Esophagus muscularis mucosa (tissue), 3 donors: ENCODE results near the gene ANXA6.

Experiments
- CTCF ChIP-seq, 3 experiments: fragments of 200-600 bp in 2 of 3; fragments of 450-650 bp in 1 of 3; sonication (generic) in 2 of 3; IDR thresholded peaks; one replicate each; pipeline ENCODE4 v1.5.1; 2017 to 2019; ENCODE audit warnings: antibody characterized with exemption in 3 of 3, mild to moderate bottlenecking in 2 of 3, moderate library complexity in 1 of 3
- POLR2A ChIP-seq: fragments of 450-650 bp; IDR thresholded peaks from one replicate; pipeline ENCODE4 v1.6.1; 2017; ENCODE audit warnings: antibody characterized with exemption, moderate library complexity, mild to moderate bottlenecking, low read depth
- POLR2AphosphoS5 ChIP-seq, 2 donors: sonication (generic); formaldehyde crosslinking; IDR thresholded peaks; one replicate each; pipeline ENCODE4 v1.6.1; 2017; ENCODE audit warnings: antibody characterized with exemption in 2 of 2

DNA sequence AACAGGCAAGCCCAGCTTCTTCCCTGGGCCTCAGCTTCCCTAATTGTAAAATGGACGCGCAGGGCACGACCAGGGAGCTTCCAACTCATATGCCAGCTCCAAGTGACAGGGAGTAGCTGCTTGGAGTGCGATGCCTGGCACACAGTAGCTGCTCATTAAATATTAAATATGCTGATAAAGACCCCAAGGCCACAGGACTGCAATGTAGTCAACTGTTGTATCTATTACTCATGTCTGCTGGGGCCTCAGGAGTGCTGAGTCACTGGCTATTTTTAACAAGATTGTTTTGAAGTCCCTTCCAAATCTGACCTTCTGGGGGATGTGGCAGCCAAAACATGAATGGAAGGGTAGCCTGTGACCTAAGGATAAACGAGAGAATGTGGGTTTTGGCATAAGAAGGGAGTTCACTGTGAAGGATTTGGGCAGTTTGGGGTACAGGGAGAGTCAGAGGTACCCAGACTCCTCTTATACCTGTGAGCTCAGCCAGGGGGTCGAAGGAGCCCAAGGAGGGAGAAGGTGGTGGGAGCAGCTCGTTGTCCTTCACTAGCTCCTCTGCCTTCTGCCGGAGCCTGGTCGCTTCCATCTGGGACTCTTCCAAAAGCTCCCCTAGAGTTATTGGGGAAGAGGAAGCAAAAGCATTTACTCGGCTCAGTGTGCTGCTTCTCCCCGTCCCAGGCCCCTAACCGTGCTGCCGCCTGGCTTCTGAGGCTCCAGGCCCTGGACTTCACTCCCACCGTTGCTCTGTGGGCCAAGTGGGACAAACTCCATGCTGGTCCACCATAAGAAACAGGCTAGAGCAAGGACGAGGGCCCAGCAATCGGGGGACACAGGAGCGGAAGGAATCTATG, 94.2 kb downstream of the ANXA6 start:
- TF ChIP-seq POLR2A: no peak
- TF ChIP-seq CTCF (IDR thresholded peaks at IDR 0.05): no peak
- peak; percentile 38 to 53 for TF ChIP-seq POLR2AphosphoS5 (IDR thresholded peaks at IDR 0.05)
